Keratinocyte (primary cell): Measurements from ENCODE around the gene ALDH6A1. TPM values are rescaled to one million over a fixed set of nuclear protein-coding genes. Genes with fewer than 3 reads are reported as not detected.

ENCODE experiments used
- DNase-seq: peaks from one replicate; pipeline ENCODE4 v3.0.0-alpha.2; 2011; ENCODE audit warnings: low read depth, missing footprints, low spot score
- FAIRE-seq: peaks from 2 replicates; lab custom pipeline; 2011; peaks lifted over from hg19 to GRCh38; lab: Jason Lieb, UNC
- H2AFZ ChIP-seq: 2 replicates; pipeline ENCODE4 v1.6.0; 2012; ENCODE audit warnings: low read length, control low read depth, inconsistent platforms; ENCODE audit not compliant: control insufficient read depth
- H3K27ac ChIP-seq: 2 replicates; pipeline ENCODE4 v1.5.1; 2011; ENCODE audit warnings: low read length; ENCODE audit not compliant: control insufficient read depth, insufficient read depth
- H3K27me3 ChIP-seq: 3 replicates; pipeline ENCODE4 v1.6.0; 2011; ENCODE audit warnings: low read length; ENCODE audit not compliant: control insufficient read depth, insufficient read depth; ENCODE audit errors: extremely low read depth
- H3K36me3 ChIP-seq, 2 experiments: 2 replicates in 1 of 2; 3 replicates in 1 of 2; pipeline ENCODE4 v1.5.1; 2011; ENCODE audit warnings: low read length in 2 of 2, mild to moderate bottlenecking in 1 of 2; ENCODE audit not compliant: control insufficient read depth in 2 of 2, insufficient read depth in 2 of 2; ENCODE audit errors: extremely low read depth in 1 of 2
- H3K4me1 ChIP-seq: 3 replicates; pipeline ENCODE4 v1.5.1; 2011; ENCODE audit warnings: low read length; ENCODE audit not compliant: control insufficient read depth, insufficient read depth; ENCODE audit errors: extremely low read depth
- H3K4me2 ChIP-seq: 3 replicates; pipeline ENCODE4 v1.6.0; 2011; ENCODE audit warnings: low read depth, low read length; ENCODE audit not compliant: control insufficient read depth, insufficient read depth; ENCODE audit errors: extremely low read depth
- H3K4me3 ChIP-seq, 3 experiments: fragments of 200-600 bp in 1 of 3; sonication (generic) in 1 of 3; 2 replicates in 2 of 3; 3 replicates in 1 of 3; pipeline ENCODE4 v1.5.1; 2011 to 2016; ENCODE audit warnings: low read length in 3 of 3, mild to moderate bottlenecking in 3 of 3, control low read depth in 2 of 3, inconsistent platforms in 1 of 3, low read depth in 1 of 3, mixed read lengths in 1 of 3, mixed run types in 1 of 3, moderate library complexity in 1 of 3; ENCODE audit not compliant: control insufficient read depth in 2 of 3, insufficient read depth in 2 of 3; ENCODE audit errors: extremely low read depth in 1 of 3
- H3K79me2 ChIP-seq: 2 replicates; pipeline ENCODE4 v1.6.0; 2012; ENCODE audit warnings: low read length; ENCODE audit not compliant: control insufficient read depth, insufficient read depth
- H3K9ac ChIP-seq: 3 replicates; pipeline ENCODE4 v1.6.0; 2011; ENCODE audit warnings: low read length; ENCODE audit not compliant: control insufficient read depth, insufficient read depth; ENCODE audit errors: extremely low read depth
- H3K9me1 ChIP-seq: 3 replicates; pipeline ENCODE4 v1.6.0; 2011; ENCODE audit warnings: low read length; ENCODE audit not compliant: control insufficient read depth, insufficient read depth; ENCODE audit errors: extremely low read depth
- H3K9me3 ChIP-seq: 2 replicates; pipeline ENCODE4 v1.5.1; 2012; ENCODE audit warnings: low read depth, low read length; ENCODE audit not compliant: control insufficient read depth
- H4K20me1 ChIP-seq: 3 replicates; pipeline ENCODE4 v1.6.0; 2011; ENCODE audit warnings: low read length; ENCODE audit not compliant: control insufficient read depth, insufficient read depth; ENCODE audit errors: extremely low read depth
- CTCF ChIP-seq, 3 experiments: IDR thresholded peaks in 1 of 3; conservative IDR thresholded peaks in 1 of 3; optimal IDR thresholded peaks in 1 of 3; 2 replicates in 2 of 3; 3 replicates in 1 of 3; pipeline versions ENCODE3 to v1.5.1; 2011; ENCODE audit warnings: low read length in 3 of 3, mild to moderate bottlenecking in 3 of 3, moderate library complexity in 2 of 3, control low read depth in 1 of 3, inconsistent platforms in 1 of 3; ENCODE audit not compliant: insufficient read depth in 2 of 3; ENCODE audit errors: extremely low read depth in 1 of 3
- EZH2 ChIP-seq: IDR thresholded peaks from one replicate; pipeline ENCODE4 v1.6.1; 2012; ENCODE audit warnings: inconsistent platforms, mild to moderate bottlenecking, low read length, moderate library complexity
- dilution Hi-C: fragments of 300-500 bp; cut with MboI; formaldehyde crosslinking; loops from one replicate; pipeline ENCODE4 v1.7.0; 2020; ENCODE audit warnings: low sequenced_read_pairs; ENCODE audit not compliant: extremely low pct_ligation_motif_present
- polyA plus RNA-seq, 5 experiments: library from polyadenylated mRNA; depleted of rRNA in 3 of 5; stranded (reverse) in 3 of 5; stranded (forward) in 1 of 5; unstranded in 1 of 5; fragments of >200 nt; gene quantifications; 1 replicate in 1 of 5; 2 replicates in 3 of 5; 3 replicates in 1 of 5; pipeline versions ENCODE4 v1.2.1 to v1.2.3, GENCODE V29; 2011 to 2012; ENCODE audit warnings: missing spikeins in 2 of 5, low read depth in 1 of 5, low replicate concordance in 1 of 5

Gene ALDH6A1
- polyA plus RNA-seq, 1 donor (not counting 4 experiments of a cell fraction or from before 2014, with no cell fraction given), result 8.0 TPM

- TF ChIP-seq CTCF (optimal IDR thresholded peaks at IDR 0.05 in 1 of 3, IDR thresholded peaks at IDR 0.05 in 1 of 3, conservative IDR thresholded peaks at IDR 0.05 in 1 of 3; ENCODE audit: extremely low read depth in 1 of 3, insufficient read depth in 2 of 3, low read length in 3 of 3), result no peak
- TF ChIP-seq EZH2, result no peak
- peaks cover 9% of the 10 kb centered on the region for H3K4me1 ChIP-seq
- H3K79me2 ChIP-seq, result no peaks in the 10 kb centered on the region
- DNase-seq, result peak; percentile 32
- peak overlapping the region; percentile 74 for H3K4me2 ChIP-seq
- dilution Hi-C loops, result no loop called here
- H3K9ac ChIP-seq, result peak overlapping the region; percentile 95
- peaks cover 0 to 3% of the 10 kb centered on the region in 2 experiments for H3K36me3 ChIP-seq
- peak overlapping the region; percentile 89 for H3K27ac ChIP-seq
- H3K4me3 ChIP-seq, result peak overlapping the region; percentile 80 to 85 (median 83)
- H4K20me1 ChIP-seq, result no peaks in the 10 kb centered on the region
- H3K9me1 ChIP-seq, result no peaks in the 10 kb centered on the region
- peak overlapping the region; percentile 78 for H2AFZ ChIP-seq
- FAIRE-seq, result no peak
- no peaks in the 10 kb centered on the region for H3K27me3 ChIP-seq
- H3K9me3 ChIP-seq, result no peaks in the 10 kb centered on the region
These were observed 66.1 kb downstream of the ALDH6A1 start for GRCh38 chr14:74018174-74018585.

- no peaks in the 10 kb centered on the region for H3K79me2 ChIP-seq
- H4K20me1 ChIP-seq, result no peaks in the 10 kb centered on the region
- no peak overlapping the region for H3K4me3 ChIP-seq
- H3K4me1 ChIP-seq, result peaks cover 9% of the 10 kb centered on the region
- no peaks in the 10 kb centered on the region for H3K27me3 ChIP-seq
- H3K9me3 ChIP-seq, result no peaks in the 10 kb centered on the region
- H3K36me3 ChIP-seq, result peaks cover 1 to 3% of the 10 kb centered on the region in 2 experiments
- DNase-seq, result no peak
- H2AFZ ChIP-seq, result no peak overlapping the region
- no peaks in the 10 kb centered on the region for H3K9me1 ChIP-seq
- no peak overlapping the region for H3K9ac ChIP-seq
- H3K4me2 ChIP-seq, result no peak overlapping the region
- no peak for FAIRE-seq
- TF ChIP-seq CTCF (optimal IDR thresholded peaks at IDR 0.05 in 1 of 3, IDR thresholded peaks at IDR 0.05 in 1 of 3, conservative IDR thresholded peaks at IDR 0.05 in 1 of 3; ENCODE audit: extremely low read depth in 1 of 3, insufficient read depth in 2 of 3, low read length in 3 of 3) (no peak), EZH2 (no peak)
- H3K27ac ChIP-seq, result no peak overlapping the region
- dilution Hi-C loops, result no loop called here
These were observed 68.3 kb downstream of the ALDH6A1 start for GRCh38 chr14:74015963-74016362.
